Measurements from ENCODE around the gene TBX10.

Gene TBX10

DNA sequence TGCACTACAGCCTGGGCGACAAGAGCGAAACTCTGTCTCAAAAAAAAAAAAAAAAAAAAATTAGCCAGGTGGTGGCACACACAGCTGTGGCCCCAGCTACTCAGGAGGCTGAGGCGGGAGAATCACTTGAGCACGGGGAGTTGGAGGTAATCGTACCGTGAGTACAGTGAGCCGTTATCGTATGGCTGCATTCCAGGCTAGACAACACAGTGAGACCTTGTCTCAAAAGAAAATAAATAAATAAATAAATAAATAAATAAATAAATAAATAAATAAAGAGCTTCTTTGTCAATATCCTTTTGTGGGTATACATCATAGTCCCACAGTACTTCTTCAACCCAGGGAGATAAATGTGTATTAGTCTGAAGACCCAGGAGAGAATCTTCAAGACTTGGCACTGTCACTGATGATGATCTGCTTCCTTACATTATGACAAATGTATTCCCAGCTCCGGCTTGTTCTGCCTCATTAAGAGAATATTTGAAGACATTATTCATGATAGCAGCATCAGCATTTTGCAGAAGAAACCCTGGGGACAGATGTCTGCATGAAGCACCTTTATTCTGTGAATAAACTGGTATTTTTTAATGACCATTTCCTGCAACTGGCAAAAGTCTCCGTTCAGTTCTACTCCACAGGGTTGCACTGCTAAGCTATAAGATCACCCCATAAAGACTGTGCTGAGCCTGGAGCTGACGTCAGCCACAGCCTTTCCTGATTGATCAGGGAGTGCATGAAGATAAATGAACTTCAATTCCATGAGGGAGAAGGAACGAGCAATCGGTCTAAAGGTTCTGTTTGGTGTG, 12.6 kb upstream of the TBX10 start:
- Histone ChIP-seq H3K23ac (ENCODE audit: low read depth, low read length, poor library complexity) (no peak overlapping the region), H3K9me3 (replicated peaks in 1 of 2; ENCODE audit: control insufficient read depth in 2 of 2, insufficient read depth in 1 of 2, low read depth in 1 of 2, low read length in 2 of 2) (peaks cover 7 to 9% of the 10 kb centered on the region in 2 donors), H3K27me3 (ENCODE audit: control insufficient read depth in 3 of 3, insufficient read depth in 3 of 3, low read depth in 1 of 3, low read length in 3 of 3) (peaks cover 0 to 5% (median 3%) of the 10 kb centered on the region in 3 experiments), H2BK5ac (ENCODE audit: low read length) (no peak overlapping the region), H3K79me1 (ENCODE audit: low read depth, low read length) (peaks cover 4% of the 10 kb centered on the region), H3K4me2 (ENCODE audit: insufficient read depth, low read length, poor library complexity, severe bottlenecking) (no peak overlapping the region), H3K27ac (replicated peaks; ENCODE audit: low read length) (no peak overlapping the region), H2BK15ac (ENCODE audit: low read length) (no peak overlapping the region), H3K4ac (ENCODE audit: low read length) (no peak overlapping the region), H4K8ac (ENCODE audit: low read depth, low read length) (no peak overlapping the region), H2BK12ac (ENCODE audit: low read length) (no peak overlapping the region), H3K4me1 (ENCODE audit: control insufficient read depth in 2 of 2, insufficient read depth in 1 of 2, low read depth in 1 of 2, low read length in 2 of 2) (peaks cover 0 to 11% of the 10 kb centered on the region in 2 donors), H3K9ac (ENCODE audit: low read depth, low read length, poor library complexity) (no peak overlapping the region), H2AK5ac (ENCODE audit: low read depth, low read length) (no peak overlapping the region), H3K18ac (ENCODE audit: low read length) (no peak overlapping the region), H3K36me3 (replicated peaks in 1 of 2; ENCODE audit: control insufficient read depth in 2 of 2, insufficient read depth in 2 of 2, low read length in 2 of 2) (peaks cover 0 to 3% of the 10 kb centered on the region in 2 donors), H2AFZ (ENCODE audit: low read length) (no peak overlapping the region), H2BK120ac (ENCODE audit: low read depth, low read length) (no peak overlapping the region), H3K4me3 (ENCODE audit: low read length in 2 of 2) (no peak overlapping the region), H4K91ac (ENCODE audit: low read depth, low read length, poor library complexity) (no peak overlapping the region), H3K14ac (ENCODE audit: low read length) (no peak overlapping the region)
- no peak for DNase-seq (ENCODE audit: low spot score)
- no CpG with 5 or more reads among the region's 13 CpGs for WGBS, 2 donors (ENCODE audit: extremely low coverage in 2 of 2, insufficient read length in 2 of 2, insufficient replicate concordance in 1 of 2)

GRCh38 chr11:67649634-67650510, 10.3 kb upstream of the TBX10 start:
- Histone ChIP-seq H4K91ac (ENCODE audit: low read depth, low read length, poor library complexity) (peak overlapping the region; percentile 38), H2AFZ (ENCODE audit: low read length) (peak overlapping the region; percentile 45), H3K9ac (ENCODE audit: low read depth, low read length, poor library complexity) (peak overlapping the region; percentile 75), H3K79me1 (ENCODE audit: low read depth, low read length) (peaks cover 6% of the 10 kb centered on the region), H3K4me1 (ENCODE audit: control insufficient read depth in 2 of 2, insufficient read depth in 1 of 2, low read depth in 1 of 2, low read length in 2 of 2) (peaks cover 0 to 11% of the 10 kb centered on the region in 2 donors), H3K36me3 (replicated peaks in 1 of 2; ENCODE audit: control insufficient read depth in 2 of 2, insufficient read depth in 2 of 2, low read length in 2 of 2) (peaks cover 0 to 3% of the 10 kb centered on the region in 2 donors), H2BK5ac (ENCODE audit: low read length) (no peak overlapping the region), H3K4me3 (ENCODE audit: low read length in 2 of 2) (peak overlapping the region in 1 of 2 donors; percentile 72), H3K27me3 (ENCODE audit: control insufficient read depth in 3 of 3, insufficient read depth in 3 of 3, low read depth in 1 of 3, low read length in 3 of 3) (peaks cover 0 to 5% (median 3%) of the 10 kb centered on the region in 3 experiments), H2AK5ac (ENCODE audit: low read depth, low read length) (peak overlapping the region; percentile 48), H2BK120ac (ENCODE audit: low read depth, low read length) (no peak overlapping the region), H4K8ac (ENCODE audit: low read depth, low read length) (peak overlapping the region; percentile 68), H3K27ac (replicated peaks; ENCODE audit: low read length) (peak overlapping the region; percentile 12), H2BK15ac (ENCODE audit: low read length) (peak overlapping the region; percentile 42), H3K4ac (ENCODE audit: low read length) (peak overlapping the region; percentile 27), H3K23ac (ENCODE audit: low read depth, low read length, poor library complexity) (peak overlapping the region; percentile 78), H2BK12ac (ENCODE audit: low read length) (peak overlapping the region; percentile 59), H3K14ac (ENCODE audit: low read length) (peak overlapping the region; percentile 99), H3K18ac (ENCODE audit: low read length) (peak overlapping the region; percentile 73), H3K9me3 (replicated peaks in 1 of 2; ENCODE audit: control insufficient read depth in 2 of 2, insufficient read depth in 1 of 2, low read depth in 1 of 2, low read length in 2 of 2) (peaks cover 0 to 5% of the 10 kb centered on the region in 2 donors), H3K4me2 (ENCODE audit: insufficient read depth, low read length, poor library complexity, severe bottlenecking) (no peak overlapping the region)
- no CpG with 5 or more reads among the region's 22 CpGs for WGBS, 2 donors (ENCODE audit: extremely low coverage in 2 of 2, insufficient read length in 2 of 2, insufficient replicate concordance in 1 of 2)
- DNase-seq (ENCODE audit: low spot score), result no peak

DNA sequence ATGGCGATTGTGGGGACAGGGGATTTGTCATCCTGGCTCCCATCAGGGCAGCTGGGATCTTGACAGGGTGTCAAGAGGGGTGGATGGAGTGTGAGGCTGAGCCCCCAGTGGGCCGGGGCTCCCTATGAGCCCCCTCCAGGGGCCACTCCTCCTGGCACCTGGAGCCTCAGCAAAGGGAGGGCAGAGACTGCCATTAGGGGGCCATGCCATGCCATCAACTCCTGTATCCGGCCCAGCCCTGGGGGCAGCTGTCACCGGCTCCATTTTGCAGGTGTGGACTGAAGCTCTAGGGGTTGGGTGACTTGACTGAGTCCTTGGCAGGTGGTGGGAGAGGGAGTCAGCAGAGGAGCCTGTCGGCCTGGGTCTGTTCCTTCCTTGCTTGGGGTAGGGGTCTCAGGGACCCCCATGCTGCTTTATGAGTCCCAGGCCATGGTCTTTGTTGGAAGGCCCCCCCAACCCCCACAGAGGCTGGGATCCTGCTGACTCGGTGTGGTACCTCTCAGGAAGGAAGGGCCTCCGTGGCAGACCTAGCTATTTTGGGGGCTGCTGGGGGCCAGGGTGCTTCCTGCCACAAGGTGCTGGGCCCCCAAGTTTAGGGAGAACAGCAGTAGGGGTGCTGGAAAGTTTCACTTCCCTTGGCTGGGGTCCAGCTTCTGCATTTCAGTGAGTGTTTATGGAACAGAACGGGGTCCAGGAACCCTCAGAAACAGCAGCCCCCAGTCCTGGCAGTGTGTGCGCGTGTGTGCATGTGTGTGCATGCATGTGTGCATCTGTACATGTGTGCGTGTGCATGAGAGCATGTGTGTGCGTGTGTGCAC, 9.4 kb upstream of the TBX10 start:
- H2AK5ac ChIP-seq (ENCODE audit: low read depth, low read length), result peak overlapping the region; percentile 97
- DNase-seq (ENCODE audit: low spot score), result no peak
- H3K4me1 ChIP-seq (ENCODE audit: control insufficient read depth in 2 of 2, insufficient read depth in 1 of 2, low read depth in 1 of 2, low read length in 2 of 2), result peaks cover 0 to 11% of the 10 kb centered on the region in 2 donors
- peak overlapping the region; percentile 78 for H3K23ac ChIP-seq (ENCODE audit: low read depth, low read length, poor library complexity)
- H3K4me3 ChIP-seq (ENCODE audit: low read length in 2 of 2), result peak overlapping the region in 1 of 2 donors; percentile 72
- H3K27ac ChIP-seq (replicated peaks; ENCODE audit: low read length), result no peak overlapping the region
- no peak overlapping the region for H2AFZ ChIP-seq (ENCODE audit: low read length)
- peak overlapping the region; percentile 38 for H4K91ac ChIP-seq (ENCODE audit: low read depth, low read length, poor library complexity)
- H3K27me3 ChIP-seq (ENCODE audit: control insufficient read depth in 3 of 3, insufficient read depth in 3 of 3, low read depth in 1 of 3, low read length in 3 of 3), result peaks cover 0 to 5% (median 3%) of the 10 kb centered on the region in 3 experiments
- peaks cover 0 to 5% of the 10 kb centered on the region in 2 donors for H3K9me3 ChIP-seq (replicated peaks in 1 of 2; ENCODE audit: control insufficient read depth in 2 of 2, insufficient read depth in 1 of 2, low read depth in 1 of 2, low read length in 2 of 2)
- peak overlapping the region; percentile 53 for H2BK5ac ChIP-seq (ENCODE audit: low read length)
- peaks cover 0 to 3% of the 10 kb centered on the region in 2 donors for H3K36me3 ChIP-seq (replicated peaks in 1 of 2; ENCODE audit: control insufficient read depth in 2 of 2, insufficient read depth in 2 of 2, low read length in 2 of 2)
- peaks cover 6% of the 10 kb centered on the region for H3K79me1 ChIP-seq (ENCODE audit: low read depth, low read length)
- peak overlapping the region; percentile 85 for H3K18ac ChIP-seq (ENCODE audit: low read length)
- H3K4ac ChIP-seq (ENCODE audit: low read length), result no peak overlapping the region
- peak overlapping the region; percentile 59 for H2BK12ac ChIP-seq (ENCODE audit: low read length)
- H3K9ac ChIP-seq (ENCODE audit: low read depth, low read length, poor library complexity), result peak overlapping the region; percentile 75
- H3K4me2 ChIP-seq (ENCODE audit: insufficient read depth, low read length, poor library complexity, severe bottlenecking), result no peak overlapping the region
- no CpG with 5 or more reads among the region's 12 CpGs for WGBS, 2 donors (ENCODE audit: extremely low coverage in 2 of 2, insufficient read length in 2 of 2, insufficient replicate concordance in 1 of 2)
- H2BK15ac ChIP-seq (ENCODE audit: low read length), result peak overlapping the region; percentile 78
- peak overlapping the region; percentile 92 for H2BK120ac ChIP-seq (ENCODE audit: low read depth, low read length)
- H4K8ac ChIP-seq (ENCODE audit: low read depth, low read length), result peak overlapping the region; percentile 68
- H3K14ac ChIP-seq (ENCODE audit: low read length), result peak overlapping the region; percentile 99

All from neuronal stem cell (in vitro differentiated cells).